ENCODE data around the gene GPR153. TPM values are rescaled to one million over a fixed set of nuclear protein-coding genes. Genes with fewer than 3 reads are reported as not detected.

Gene GPR153
- total and polyA plus RNA-seq, 2 of the 13 experiments (the other 11 are each of a cell fraction or from before 2014, with no cell fraction given): 0.22 to 0.31 TPM

- TF ChIP-seq ZNF331 (CRISPR knock-in tag; IDR thresholded peaks at IDR 0.05) (no peak; the same call in none of the 2 replicates), ZNF574 (CRISPR knock-in tag; IDR thresholded peaks at IDR 0.05) (peak; percentile 91), MXD1 (CRISPR knock-in tag; IDR thresholded peaks at IDR 0.05) (peak; percentile 95), SNAPC2 (CRISPR knock-in tag; IDR thresholded peaks at IDR 0.05) (peak; percentile 85), KMT2A (CRISPR knock-in tag; IDR thresholded peaks at IDR 0.05) (peak; percentile 93), ZNF577 (CRISPR knock-in tag; IDR thresholded peaks at IDR 0.05; ENCODE audit: borderline replicate concordance, low read depth) (0 out of 2 replicates have a peak, but pooled peaks have one; percentile 71), PRDM10 (CRISPR knock-in tag; IDR thresholded peaks at IDR 0.05; ENCODE audit: low read depth) (peak; percentile 100), SYNCRIP (IDR thresholded peaks at IDR 0.05; ENCODE audit: insufficient read depth, low read depth, low read length) (no peak), DDIT3 (CRISPR knock-in tag; IDR thresholded peaks at IDR 0.05) (no peak; the same call in 1 of the 2 replicates), ISX (CRISPR knock-in tag; conservative IDR thresholded peaks at IDR 0.05) (peak; percentile 71; the same call in 1 of the 2 replicates), FOXP1 (IDR thresholded peaks at IDR 0.05) (no peak), FOXP1 (CRISPR knock-in tag; IDR thresholded peaks at IDR 0.05) (peak; percentile 8), ZBTB34 (CRISPR knock-in tag; IDR thresholded peaks at IDR 0.05) (0 out of 2 replicates have a peak, but pooled peaks have one; percentile 49), HHEX (CRISPR knock-in tag; IDR thresholded peaks at IDR 0.05) (no peak), NR2F1 (CRISPR knock-in tag; IDR thresholded peaks at IDR 0.05) (no peak), ZNF414 (CRISPR knock-in tag; IDR thresholded peaks at IDR 0.05) (peak; percentile 77; the same call in 1 of the 2 replicates), IKZF4 (CRISPR knock-in tag; IDR thresholded peaks at IDR 0.05; ENCODE audit: borderline replicate concordance, low read depth, not compliant biosample characterization) (no peak), ZNF547 (CRISPR knock-in tag; IDR thresholded peaks at IDR 0.05) (peak; percentile 89), TCF7 (IDR thresholded peaks at IDR 0.05; ENCODE audit: low read depth) (no peak)
These were observed 61.4 kb downstream of the GPR153 start, which contains the start of gene RPL22 (continued) for GRCh38 chr1:6199298-6200187.

Measured in HepG2 (cell line).